GM12878 (cell line): Measurements from ENCODE around the gene PRDM16. TPM values are rescaled to one million over a fixed set of nuclear protein-coding genes. Genes with fewer than 3 reads are reported as not detected.

Experiments used
- ATAC-seq: fragments of 200-7000 bp; cut with Tn5 transposase; 3 replicates; pipeline ENCODE4 v1.9.1; 2020; ENCODE audit warnings: mild to moderate bottlenecking, moderate library complexity
- BruUV-seq: library from RNA; stranded (reverse); fragments of 400-500 nt; replicated peaks from 2 replicates; lab custom pipeline; 2021; lab: Mats Ljungman, UMichigan
- CTCF ChIA-PET: fragments of 300-600 bp; sonication (Branson Sonifier 250); formaldehyde crosslinking; extraction: SDS; loops from one replicate; lab custom pipeline; 2021; ENCODE audit warnings: inconsistent platforms; lab: Yijun Ruan, JAX
- POLR2A ChIA-PET: fragments of 350-600 bp; formaldehyde crosslinking; extraction: SDS; loops from one replicate; lab custom pipeline; 2021; ENCODE audit warnings: inconsistent platforms; lab: Charles Lee
- RAD21 ChIA-PET: fragments of 300-600 bp; sonication (Branson Sonifier 250); formaldehyde crosslinking; loops from one replicate; lab custom pipeline; 2023; ENCODE audit warnings: antibody characterized with exemption; ENCODE audit not compliant: unreplicated experiment; lab: Charles Lee
- SMC1A ChIA-PET: fragments of 300-600 bp; sonication (Branson Sonifier 250); formaldehyde crosslinking; loops from one replicate; lab custom pipeline; 2023; ENCODE audit not compliant: unreplicated experiment, uncharacterized antibody; lab: Charles Lee
- DNase-seq: peaks from one replicate; pipeline ENCODE4 v3.0.0-alpha.2; 2011; ENCODE audit warnings: low read depth, low spot score
- FAIRE-seq: peaks from 3 replicates; lab custom pipeline; 2011; peaks lifted over from hg19 to GRCh38; lab: Jason Lieb, UNC
- H2AFZ ChIP-seq: 2 replicates; pipeline ENCODE4 v1.6.0; 2011; ENCODE audit warnings: low read depth, low read length, control low read depth; ENCODE audit not compliant: control insufficient read depth
- H3K27ac ChIP-seq: 2 replicates; pipeline ENCODE4 v1.5.1; 2011; ENCODE audit warnings: control low read depth; ENCODE audit not compliant: control insufficient read depth, insufficient read depth
- H3K27me3 ChIP-seq, 2 experiments: replicated peaks in 1 of 2; 2 replicates each; pipeline versions ENCODE4 v1.6.0 to v1.6.1; 2011; ENCODE audit warnings: low read length in 1 of 2; ENCODE audit not compliant: control insufficient read depth in 2 of 2, insufficient read depth in 2 of 2
- H3K36me3 ChIP-seq, 2 experiments: 2 replicates each; pipeline ENCODE4 v1.5.1; 2011; ENCODE audit warnings: low read length in 1 of 2; ENCODE audit not compliant: control insufficient read depth in 2 of 2, insufficient read depth in 2 of 2
- H3K4me1 ChIP-seq: 2 replicates; pipeline ENCODE4 v1.6.1; 2011; ENCODE audit warnings: mild to moderate bottlenecking, low read length, moderate library complexity, mixed read lengths; ENCODE audit not compliant: control insufficient read depth, insufficient read depth
- H3K4me2 ChIP-seq: 2 replicates; pipeline ENCODE4 v1.6.0; 2011; ENCODE audit warnings: control low read depth; ENCODE audit not compliant: control insufficient read depth, insufficient read depth
- H3K4me3 ChIP-seq: fragments of 200-600 bp; sonication (generic); 2 replicates; pipeline ENCODE4 v1.5.1; 2016
- H3K79me2 ChIP-seq: 2 replicates; pipeline ENCODE4 v1.6.0; 2011; ENCODE audit warnings: low read length; ENCODE audit not compliant: control insufficient read depth, insufficient read depth
- H3K9ac ChIP-seq: 2 replicates; pipeline ENCODE4 v1.8.0; 2011; ENCODE audit warnings: low read length, control low read depth, mixed read lengths; ENCODE audit not compliant: control insufficient read depth, insufficient read depth
- H3K9me3 ChIP-seq: replicated peaks from 3 replicates; pipeline ENCODE4 v1.5.1; 2011; ENCODE audit warnings: mild to moderate bottlenecking, low read length; ENCODE audit not compliant: control insufficient read depth, insufficient read depth
- H4K20me1 ChIP-seq: 2 replicates; pipeline ENCODE4 v1.6.0; 2011; ENCODE audit not compliant: control insufficient read depth, insufficient read depth
- ATF3 ChIP-seq: IDR thresholded peaks from 2 replicates; pipeline ENCODE4 v1.6.1; 2011; ENCODE audit warnings: low read depth, mild to moderate bottlenecking, low read length, moderate library complexity, borderline replicate concordance; ENCODE audit errors: extremely low read depth
- BHLHE40 ChIP-seq, 2 experiments: fragments of 450-650 bp in 1 of 2; IDR thresholded peaks; 2 replicates each; pipeline ENCODE4 v1.6.1; 2011 to 2017; ENCODE audit warnings: low read depth in 2 of 2, borderline replicate concordance in 1 of 2, improper control_type of control experiment in 1 of 2, low read length in 1 of 2, mild to moderate bottlenecking in 1 of 2
- BRCA1 ChIP-seq: IDR thresholded peaks from 2 replicates; pipeline ENCODE4 v1.6.1; 2011; ENCODE audit warnings: low read depth, low read length, improper control_type of control experiment
- CBFB ChIP-seq: IDR thresholded peaks from 2 replicates; pipeline ENCODE4 v1.6.1; 2016; ENCODE audit warnings: antibody characterized with exemption, low read depth
- CEBPB ChIP-seq, 2 experiments: fragments of 150-350 bp in 1 of 2; IDR thresholded peaks; 2 replicates each; pipeline ENCODE4 v1.6.1; 2012 to 2014; ENCODE audit warnings: low read depth in 2 of 2, low read length in 2 of 2, borderline replicate concordance in 1 of 2, inconsistent platforms in 1 of 2
- E2F4 ChIP-seq: IDR thresholded peaks from 2 replicates; pipeline ENCODE4 v1.6.1; 2012; ENCODE audit warnings: low read depth, low read length, improper control_type of control experiment
- EGR1 ChIP-seq, 2 experiments: IDR thresholded peaks; 1 replicate in 1 of 2; 2 replicates in 1 of 2; pipeline ENCODE4 v1.6.1; 2011 to 2012; ENCODE audit warnings: low read depth in 2 of 2, low read length in 2 of 2, borderline replicate concordance in 1 of 2, mild to moderate bottlenecking in 1 of 2, moderate library complexity in 1 of 2
- ESRRA ChIP-seq: IDR thresholded peaks from 2 replicates; pipeline ENCODE4 v1.6.1; 2012; ENCODE audit warnings: mild to moderate bottlenecking, low read length, improper control_type of control experiment
- GATAD2B ChIP-seq: fragments of 450-650 bp; conservative IDR thresholded peaks from 2 replicates; pipeline ENCODE4 v1.6.1; 2017; ENCODE audit warnings: low read depth, mild to moderate bottlenecking, moderate library complexity
- HDAC2 ChIP-seq: fragments of 200-600 bp; sonication (generic); IDR thresholded peaks from 2 replicates; pipeline ENCODE4 v1.6.1; 2017
- IRF4 ChIP-seq: IDR thresholded peaks from 2 replicates; pipeline ENCODE4 v1.6.1; 2011; ENCODE audit warnings: low read depth, low read length
- NFYB ChIP-seq: IDR thresholded peaks from 2 replicates; pipeline ENCODE4 v1.6.1; 2011; ENCODE audit warnings: low read depth, mild to moderate bottlenecking, low read length, improper control_type of control experiment, moderate library complexity; ENCODE audit not compliant: insufficient read depth
- NR2C2 ChIP-seq: IDR thresholded peaks from 2 replicates; pipeline ENCODE4 v1.6.1; 2011; ENCODE audit warnings: borderline replicate concordance, low read depth; ENCODE audit not compliant: control insufficient read depth, insufficient read length
- PKNOX1 ChIP-seq: fragments of 450-650 bp; IDR thresholded peaks from 2 replicates; pipeline ENCODE4 v1.6.1; 2016; ENCODE audit warnings: mild to moderate bottlenecking
- RFX5 ChIP-seq: IDR thresholded peaks from 2 replicates; pipeline ENCODE4 v1.6.1; 2011; ENCODE audit warnings: low read depth, low read length, improper control_type of control experiment
- SMC3 ChIP-seq: IDR thresholded peaks from 2 replicates; pipeline ENCODE4 v1.6.1; 2011; ENCODE audit warnings: low read length, improper control_type of control experiment, borderline replicate concordance
- SP1 ChIP-seq: IDR thresholded peaks from one replicate; pipeline ENCODE4 v1.6.1; 2011; ENCODE audit warnings: low read depth, low read length
- TARDBP ChIP-seq: IDR thresholded peaks from 2 replicates; pipeline ENCODE4 v1.6.1; 2016; ENCODE audit warnings: borderline replicate concordance
- WRNIP1 ChIP-seq: IDR thresholded peaks from 2 replicates; pipeline ENCODE4 v1.6.1; 2011; ENCODE audit warnings: low read depth, low read length, improper control_type of control experiment, borderline replicate concordance
- ZNF274 ChIP-seq: IDR thresholded peaks from one replicate; pipeline ENCODE4 v1.8.0; 2011; ENCODE audit not compliant: insufficient read length, insufficient read depth
- WGBS: methylation state at CpG from one replicate; pipeline ENCODE4 v1.1.6; 2016; ENCODE audit warnings: low lambda C conversion rate; ENCODE audit not compliant: insufficient replicate concordance, insufficient coverage; ENCODE audit errors: missing lambda C conversion rate; 5-methylcytosine and 5-hydroxymethylcytosine counted together
- in situ Hi-C: fragments of 300-500 bp; cut with MboI; formaldehyde crosslinking; loops from 9 replicates; pipeline ENCODE4 v1.14.3; 2018; ENCODE audit warnings: mixed read lengths
- intact Hi-C: fragments of 100-400 bp; cut with micrococcal nuclease; formaldehyde crosslinking; loops from one replicate; pipeline ENCODE4 v1.14.2; 2022; ENCODE audit not compliant: unreplicated experiment
- polyA plus RNA-seq, 11 experiments: library from polyadenylated mRNA; depleted of rRNA in 4 of 11; unstranded in 6 of 11; stranded (reverse) in 5 of 11; fragments of >200 nt; fragmentation: Nextera tagmentation in 4 of 11; fragmentation: Illumina TruSeq in 1 of 11; extraction: Ambion mirVana in 4 of 11; extraction: Trizol in 1 of 11; gene quantifications; 1 replicate in 1 of 11; 2 replicates in 10 of 11; pipeline versions ENCODE4 v1.2.1 to v1.2.3, GENCODE V29; 2011 to 2016; ENCODE audit warnings: inconsistent platforms in 2 of 11, missing spikeins in 2 of 11, low read depth in 1 of 11
- total RNA-seq, 4 experiments: library from RNA; depleted of rRNA in 3 of 4; stranded (reverse); fragments of >200 nt in 3 of 4; fragmentation: Illumina TruSeq in 1 of 4; extraction: Trizol in 1 of 4; gene quantifications; 2 replicates each; pipeline versions ENCODE4 v1.2.1 to v1.2.3, GENCODE V29; 2013 to 2021

PRDM16 gene
- total and polyA plus RNA-seq, 10 of the 15 experiments (the other 5 are each of a cell fraction or from before 2014, with no cell fraction given), result 0.03 TPM; not detected in 9

- TF ChIP-seq HDAC2 (no peak), WRNIP1 (no peak), PKNOX1 (no peak), E2F4 (no peak), CEBPB (IDR thresholded peaks at IDR 0.05; ENCODE audit: borderline replicate concordance in 1 of 2, low read depth in 2 of 2, low read length in 2 of 2) (no peak), EGR1 (IDR thresholded peaks at IDR 0.05; ENCODE audit: borderline replicate concordance in 1 of 2, low read depth in 2 of 2, low read length in 2 of 2) (no peak)
Observed at GRCh38 chr1:3038571-3039181, 30.3 kb upstream of the PRDM16 start (continued).

- no peaks in the 10 kb centered on the region for H4K20me1 ChIP-seq
- H3K27ac ChIP-seq, result no peak overlapping the region
- RAD21 ChIA-PET, result no interaction called here
- no peak overlapping the region for H3K9ac ChIP-seq
- no TSS peak for BruUV-seq
- in situ Hi-C loops, result no loop called here
- CTCF ChIA-PET, result no interaction called here
- no peak for DNase-seq
- no peaks in the 10 kb centered on the region for H3K36me3 ChIP-seq
- no peak for ATAC-seq
- H3K9me3 ChIP-seq, result no peaks in the 10 kb centered on the region
- WGBS, result 73% methylated on average over 7 of the region's 7 CpGs
- H3K4me1 ChIP-seq, result no peaks in the 10 kb centered on the region
- POLR2A ChIA-PET, result no interaction called here
- intact Hi-C loops, result no loop called here
- no peak for FAIRE-seq
- no peak overlapping the region for H2AFZ ChIP-seq
- no peaks in the 10 kb centered on the region for H3K27me3 ChIP-seq
- no peak overlapping the region for H3K4me2 ChIP-seq
- H3K79me2 ChIP-seq, result no peaks in the 10 kb centered on the region
- H3K4me3 ChIP-seq, result no peak overlapping the region
- SMC1A ChIA-PET, result no interaction called here
- TF ChIP-seq BRCA1, result no peak
- no peak for TF ChIP-seq CBFB
- TF ChIP-seq TARDBP, result no peak
- TF ChIP-seq NR2C2, result no peak
- no peak for TF ChIP-seq ESRRA
- no peak for TF ChIP-seq RFX5
- no peak for TF ChIP-seq SP1
- no peak for TF ChIP-seq SMC3
- no peak for TF ChIP-seq PKNOX1
- TF ChIP-seq BHLHE40 (IDR thresholded peaks at IDR 0.05; ENCODE audit: borderline replicate concordance in 1 of 2, low read depth in 2 of 2, low read length in 1 of 2), result no peak
- TF ChIP-seq NFYB, result no peak
- TF ChIP-seq ZNF274, result no peak
- no peak for TF ChIP-seq GATAD2B
- no peak for TF ChIP-seq IRF4
- TF ChIP-seq ATF3, result no peak
Observed at GRCh38 chr1:3040004-3040403, 29.0 kb upstream of the PRDM16 start.
